K562 (cell line): ENCODE measurements around the gene GPN3. TPM values are rescaled to one million over a fixed set of nuclear protein-coding genes. Genes with fewer than 3 reads are reported as not detected.

Experiments used
- ARID4B ChIP-seq: sonication (generic); formaldehyde crosslinking; IDR thresholded peaks from 2 replicates; pipeline ENCODE4 v1.8.0; 2022; ENCODE audit warnings: mild to moderate bottlenecking, missing genetic modification reagents
- CBX5 ChIP-seq: IDR thresholded peaks from 2 replicates; pipeline ENCODE4 v1.6.1; 2014; ENCODE audit warnings: low read depth, borderline replicate concordance
- HMBOX1 ChIP-seq: sonication (generic); IDR thresholded peaks from 2 replicates; pipeline ENCODE4 v1.6.1; 2016
- KAT7 ChIP-seq: sonication (generic); formaldehyde crosslinking; IDR thresholded peaks from 2 replicates; pipeline ENCODE4 v1.8.0; 2022; ENCODE audit warnings: missing genetic modification reagents, mild to moderate bottlenecking, borderline replicate concordance
- PHB ChIP-seq: fragments of 250-450 bp; sonication (Bioruptor Pico); IDR thresholded peaks from 2 replicates; pipeline ENCODE4 v1.5.0; 2021
- SIN3B ChIP-seq: fragments of 450-650 bp; IDR thresholded peaks from 2 replicates; pipeline ENCODE4 v1.6.1; 2017; ENCODE audit warnings: low read depth, mild to moderate bottlenecking, moderate library complexity
- TRIM28 ChIP-seq: fragments of 450-650 bp; IDR thresholded peaks from 2 replicates; pipeline ENCODE4 v1.6.1; 2017
- ZBTB40 ChIP-seq, 2 experiments: fragments of 450-650 bp in 1 of 2; sonication (generic) in 1 of 2; formaldehyde crosslinking in 1 of 2; IDR thresholded peaks; 2 replicates each; pipeline versions ENCODE4 v1.7.1 to v1.9.0; 2016 to 2022; ENCODE audit warnings: inconsistent platforms in 1 of 2, mild to moderate bottlenecking in 1 of 2, missing genetic modification reagents in 1 of 2
- ZNF217 ChIP-seq: sonication (generic); formaldehyde crosslinking; IDR thresholded peaks from 2 replicates; pipeline ENCODE4 v1.8.0; 2022; ENCODE audit warnings: mild to moderate bottlenecking, missing genetic modification reagents
- polyA plus RNA-seq, 8 experiments: library from polyadenylated mRNA; depleted of rRNA in 4 of 8; stranded (reverse) in 5 of 8; unstranded in 3 of 8; fragments of >200 nt; fragmentation: Nextera tagmentation in 2 of 8; fragmentation: Illumina TruSeq in 1 of 8; extraction: Ambion mirVana in 2 of 8; extraction: Trizol in 1 of 8; gene quantifications; 2 replicates each; pipeline versions ENCODE4 v1.2.1 to v1.2.3, GENCODE V29; 2011 to 2014; ENCODE audit warnings: inconsistent platforms in 1 of 8, missing spikeins in 1 of 8
- total RNA-seq, 7 experiments: library from RNA; depleted of rRNA in 6 of 7; stranded (reverse); fragments of >200 nt in 6 of 7; fragmentation: Illumina TruSeq in 2 of 7; extraction: Trizol in 2 of 7; gene quantifications; 2 replicates each; pipeline versions ENCODE4 v1.2.1 to v1.2.3, GENCODE V29; 2011 to 2021; ENCODE audit warnings: low replicate concordance in 1 of 7
- TF ChIP-seq, protein P1 (sequence below): sonication (generic); formaldehyde crosslinking; IDR thresholded peaks from 2 replicates; pipeline ENCODE4 v1.8.1; 2023; ENCODE audit warnings: mild to moderate bottlenecking, missing genetic modification reagents

Gene GPN3
- total and polyA plus RNA-seq, 9 of the 15 experiments (the other 6 are each of a cell fraction or from before 2014, with no cell fraction given), result 35.8 to 123 (median 64.2) TPM

GRCh38 chr12:110449799-110450497 is 18.1 kb downstream of the GPN3 start, which contains the start of gene ARPC3 (continued):
- TF ChIP-seq ZBTB40 (IDR thresholded peaks at IDR 0.05), result peak; percentile 97
- TF ChIP-seq ZBTB40 (CRISPR knock-in tag; IDR thresholded peaks at IDR 0.05), result no peak
- TF ChIP-seq SIN3B, result peak; percentile 64
- TF ChIP-seq ARID4B (CRISPR knock-in tag), result peak; percentile 95
- TF ChIP-seq KAT7 (CRISPR knock-in tag), result 0 out of 2 replicates have a peak, but pooled peaks have one; percentile 27
- TF ChIP-seq CBX5, result no peak; the same call in 1 of the 2 replicates
- TF ChIP-seq ZNF217 (CRISPR knock-in tag), result no peak
- peak; percentile 50; the same call in 1 of the 2 replicates for TF ChIP-seq PHB
- TF ChIP-seq, protein P1, sequence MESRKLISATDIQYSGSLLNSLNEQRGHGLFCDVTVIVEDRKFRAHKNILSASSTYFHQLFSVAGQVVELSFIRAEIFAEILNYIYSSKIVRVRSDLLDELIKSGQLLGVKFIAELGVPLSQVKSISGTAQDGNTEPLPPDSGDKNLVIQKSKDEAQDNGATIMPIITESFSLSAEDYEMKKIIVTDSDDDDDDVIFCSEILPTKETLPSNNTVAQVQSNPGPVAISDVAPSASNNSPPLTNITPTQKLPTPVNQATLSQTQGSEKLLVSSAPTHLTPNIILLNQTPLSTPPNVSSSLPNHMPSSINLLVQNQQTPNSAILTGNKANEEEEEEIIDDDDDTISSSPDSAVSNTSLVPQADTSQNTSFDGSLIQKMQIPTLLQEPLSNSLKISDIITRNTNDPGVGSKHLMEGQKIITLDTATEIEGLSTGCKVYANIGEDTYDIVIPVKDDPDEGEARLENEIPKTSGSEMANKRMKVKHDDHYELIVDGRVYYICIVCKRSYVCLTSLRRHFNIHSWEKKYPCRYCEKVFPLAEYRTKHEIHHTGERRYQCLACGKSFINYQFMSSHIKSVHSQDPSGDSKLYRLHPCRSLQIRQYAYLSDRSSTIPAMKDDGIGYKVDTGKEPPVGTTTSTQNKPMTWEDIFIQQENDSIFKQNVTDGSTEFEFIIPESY (CRISPR knock-in tag), result peak; percentile 72
- no peak for TF ChIP-seq TRIM28
- no peak for TF ChIP-seq HMBOX1
